NB4 (cell line): ENCODE data around the gene SH3PXD2B.
A peak's percentile ranks its signal among the peaks of the same experiment; 100 is the strongest.

Source experiments
- DNase-seq: peaks from one replicate; pipeline ENCODE4 v3.0.0; 2010; ENCODE audit warnings: low read depth
- H3K4me3 ChIP-seq: one replicate; pipeline ENCODE4 v1.5.1; 2011; ENCODE audit warnings: mild to moderate bottlenecking, low read depth, low read length, moderate library complexity
- CTCF ChIP-seq: IDR thresholded peaks from one replicate; pipeline ENCODE4 v1.5.1; 2012; ENCODE audit warnings: low read depth, low read length
- MYC ChIP-seq: IDR thresholded peaks from 2 replicates; pipeline ENCODE4 v1.6.1; 2011; ENCODE audit warnings: low read depth, low read length
- POLR2A ChIP-seq: IDR thresholded peaks from 2 replicates; pipeline ENCODE4 v1.6.1; 2011; ENCODE audit warnings: mild to moderate bottlenecking; ENCODE audit not compliant: insufficient read length; ENCODE audit errors: extremely low read depth
- TF ChIP-seq, protein P1 (sequence below): IDR thresholded peaks from 2 replicates; pipeline ENCODE4 v1.6.1; 2011; ENCODE audit warnings: low read depth, low read length

Gene SH3PXD2B

DNA sequence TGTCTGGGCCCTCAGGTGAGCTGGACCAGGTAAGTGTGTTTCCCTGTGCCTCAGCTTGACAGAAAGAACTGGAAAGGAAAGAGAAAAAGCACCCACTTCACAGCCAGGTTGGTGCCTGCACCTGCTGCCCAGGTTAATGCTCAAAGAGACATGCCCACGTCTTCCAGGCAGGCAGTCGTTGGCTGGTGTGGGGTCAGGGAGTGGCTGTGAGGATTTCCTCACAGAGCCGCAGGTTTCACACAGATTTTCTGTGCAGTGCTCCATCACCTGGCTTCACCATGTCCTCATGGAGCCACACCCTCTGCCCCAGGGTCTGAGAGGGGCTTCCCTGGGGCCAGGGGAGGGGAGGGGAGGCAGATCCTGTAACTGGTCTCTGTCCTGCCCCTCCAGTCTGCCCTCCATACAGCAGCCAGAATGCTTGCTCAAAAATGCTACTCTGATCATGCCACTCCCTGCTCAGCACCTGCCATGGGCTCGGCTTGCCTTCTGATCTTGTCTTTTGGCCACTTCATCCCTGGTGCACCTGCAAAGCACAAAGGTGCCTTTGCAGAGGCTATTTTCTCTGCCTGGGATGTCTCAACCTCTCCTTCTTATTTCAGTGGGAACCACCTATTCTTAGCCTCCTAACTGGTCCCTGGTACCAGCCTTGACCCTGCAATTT lies 88.2 kb downstream of the SH3PXD2B start:
- H3K4me3 ChIP-seq: no peak overlapping the region
- DNase-seq: no peak
- TF ChIP-seq, protein P1, sequence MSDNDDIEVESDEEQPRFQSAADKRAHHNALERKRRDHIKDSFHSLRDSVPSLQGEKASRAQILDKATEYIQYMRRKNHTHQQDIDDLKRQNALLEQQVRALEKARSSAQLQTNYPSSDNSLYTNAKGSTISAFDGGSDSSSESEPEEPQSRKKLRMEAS: no peak
- TF ChIP-seq CTCF (no peak), MYC (no peak), POLR2A (no peak)

DNA sequence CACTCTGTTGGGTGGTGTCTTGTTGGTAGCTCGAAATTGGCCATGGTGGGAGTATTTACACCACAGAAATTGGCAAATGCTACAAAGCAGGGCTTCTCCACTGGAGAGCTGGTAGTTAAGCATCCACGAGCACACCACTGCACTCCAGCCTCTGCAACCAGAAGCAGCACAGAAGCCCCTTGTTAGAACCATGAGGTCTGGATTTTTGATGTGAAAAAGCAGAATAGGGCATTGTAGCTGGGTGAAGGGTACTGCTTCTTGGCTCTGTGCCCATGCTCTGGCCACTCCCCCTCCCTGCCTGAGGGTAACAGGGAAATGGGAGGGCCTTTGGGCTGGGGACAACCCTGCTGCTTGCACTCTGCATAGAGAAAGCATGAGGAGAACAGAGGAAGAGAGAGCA lies 89.6 kb downstream of the SH3PXD2B start:
- TF ChIP-seq, protein P1: no peak
- TF ChIP-seq POLR2A (no peak), MYC (no peak), CTCF (no peak)
- H3K4me3 ChIP-seq: no peak overlapping the region
- peak; percentile 47 for DNase-seq

DNA sequence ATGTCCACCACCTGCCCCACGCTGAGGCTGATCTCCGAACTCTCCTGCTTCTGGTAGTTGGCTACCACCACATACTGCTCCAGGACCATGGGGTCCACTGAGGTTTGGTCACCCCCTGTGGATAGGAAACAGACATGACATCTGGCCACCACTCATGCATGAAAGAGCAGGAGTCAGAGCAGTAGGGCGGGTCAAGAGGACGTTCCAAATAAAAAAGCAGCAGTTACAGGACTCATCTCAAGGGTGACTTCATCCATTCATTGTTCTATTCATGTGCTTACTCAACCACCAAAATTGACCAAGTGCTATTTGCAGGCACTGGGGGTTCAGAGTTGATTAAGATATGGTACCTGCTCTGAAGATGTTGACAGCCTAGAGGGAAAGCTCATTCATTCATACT lies 91.6 kb downstream of the SH3PXD2B start:
- no peak for TF ChIP-seq MYC
- no peak for TF ChIP-seq POLR2A
- TF ChIP-seq, protein P1: no peak
- TF ChIP-seq CTCF: no peak
- no peak overlapping the region for H3K4me3 ChIP-seq
- DNase-seq: no peak

DNA sequence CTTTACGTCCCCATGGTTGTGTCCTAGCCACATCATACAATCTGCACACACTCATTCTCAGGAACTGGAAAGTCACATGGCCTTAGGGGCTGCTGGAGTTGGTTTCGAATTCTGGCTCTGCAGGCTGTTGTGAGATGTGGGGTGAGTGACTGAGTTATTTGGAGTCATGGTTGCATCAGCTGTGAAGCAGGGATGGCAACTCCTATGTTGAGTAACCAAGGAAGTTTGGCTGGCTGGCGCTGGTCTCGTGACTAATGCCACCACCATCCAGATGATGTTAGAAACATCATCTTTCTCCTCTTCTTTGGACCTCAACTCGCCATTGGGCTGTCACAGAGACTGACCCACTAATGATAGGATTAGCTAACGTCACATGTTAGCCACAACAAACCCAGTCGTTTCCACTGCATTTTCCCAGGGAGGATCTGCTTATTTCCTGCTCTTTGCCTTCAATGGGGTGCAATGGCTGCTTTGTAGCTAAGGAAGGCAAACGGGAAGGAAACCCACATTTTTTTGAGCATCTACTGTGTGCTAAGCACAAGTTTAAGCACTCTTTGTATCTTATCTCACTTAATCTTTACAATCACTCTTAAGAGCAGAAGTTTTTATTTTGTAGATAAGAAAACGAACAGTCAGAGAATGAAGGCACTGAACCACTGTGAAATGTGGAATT lies 92.6 kb downstream of the SH3PXD2B start:
- H3K4me3 ChIP-seq: no peak overlapping the region
- TF ChIP-seq, protein P1: no peak
- TF ChIP-seq POLR2A (no peak), CTCF (no peak), MYC (no peak)
- peak; percentile 66 for DNase-seq

- no peak for DNase-seq
- TF ChIP-seq POLR2A: no peak
- no peak for TF ChIP-seq MYC
- no peak for TF ChIP-seq CTCF
- TF ChIP-seq, protein P1: no peak
- no peak overlapping the region for H3K4me3 ChIP-seq
Measured at GRCh38 chr5:172358345-172358744, 96.0 kb downstream of the SH3PXD2B start.
